ENCODE measurements around the gene SESN1.

DNA sequence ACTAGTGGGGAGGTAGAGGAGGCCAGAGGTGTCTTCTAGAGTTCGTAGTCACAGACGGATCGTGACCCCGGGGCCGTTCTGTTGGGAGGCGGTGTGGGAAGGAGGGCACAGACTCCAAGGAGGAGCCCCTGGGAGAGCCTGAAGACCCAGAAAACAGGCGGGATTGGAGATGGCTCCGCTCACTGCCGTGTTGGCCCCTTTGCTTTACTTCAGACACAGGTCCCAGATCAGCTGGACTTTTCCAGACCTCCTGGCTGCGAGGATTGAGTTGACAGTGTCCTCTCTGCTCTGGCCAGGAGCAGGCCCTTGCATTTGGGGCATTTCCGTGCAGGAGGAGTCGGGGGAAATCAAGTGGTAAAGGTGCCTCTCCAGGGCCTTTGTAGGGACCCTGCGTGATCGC is 133.6 kb downstream of the SESN1 start:
- TF ChIP-seq, protein P1, sequence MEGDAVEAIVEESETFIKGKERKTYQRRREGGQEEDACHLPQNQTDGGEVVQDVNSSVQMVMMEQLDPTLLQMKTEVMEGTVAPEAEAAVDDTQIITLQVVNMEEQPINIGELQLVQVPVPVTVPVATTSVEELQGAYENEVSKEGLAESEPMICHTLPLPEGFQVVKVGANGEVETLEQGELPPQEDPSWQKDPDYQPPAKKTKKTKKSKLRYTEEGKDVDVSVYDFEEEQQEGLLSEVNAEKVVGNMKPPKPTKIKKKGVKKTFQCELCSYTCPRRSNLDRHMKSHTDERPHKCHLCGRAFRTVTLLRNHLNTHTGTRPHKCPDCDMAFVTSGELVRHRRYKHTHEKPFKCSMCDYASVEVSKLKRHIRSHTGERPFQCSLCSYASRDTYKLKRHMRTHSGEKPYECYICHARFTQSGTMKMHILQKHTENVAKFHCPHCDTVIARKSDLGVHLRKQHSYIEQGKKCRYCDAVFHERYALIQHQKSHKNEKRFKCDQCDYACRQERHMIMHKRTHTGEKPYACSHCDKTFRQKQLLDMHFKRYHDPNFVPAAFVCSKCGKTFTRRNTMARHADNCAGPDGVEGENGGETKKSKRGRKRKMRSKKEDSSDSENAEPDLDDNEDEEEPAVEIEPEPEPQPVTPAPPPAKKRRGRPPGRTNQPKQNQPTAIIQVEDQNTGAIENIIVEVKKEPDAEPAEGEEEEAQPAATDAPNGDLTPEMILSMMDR (IDR thresholded peaks at IDR 0.05; ENCODE audit: insufficient read depth, low read length): no peak
- TF ChIP-seq POLR2AphosphoS5 (IDR thresholded peaks at IDR 0.05; ENCODE audit: low read depth): no peak
- no peak for TF ChIP-seq SPI1 (IDR thresholded peaks at IDR 0.05; ENCODE audit: borderline replicate concordance, low read depth)
- TF ChIP-seq, protein P2, sequence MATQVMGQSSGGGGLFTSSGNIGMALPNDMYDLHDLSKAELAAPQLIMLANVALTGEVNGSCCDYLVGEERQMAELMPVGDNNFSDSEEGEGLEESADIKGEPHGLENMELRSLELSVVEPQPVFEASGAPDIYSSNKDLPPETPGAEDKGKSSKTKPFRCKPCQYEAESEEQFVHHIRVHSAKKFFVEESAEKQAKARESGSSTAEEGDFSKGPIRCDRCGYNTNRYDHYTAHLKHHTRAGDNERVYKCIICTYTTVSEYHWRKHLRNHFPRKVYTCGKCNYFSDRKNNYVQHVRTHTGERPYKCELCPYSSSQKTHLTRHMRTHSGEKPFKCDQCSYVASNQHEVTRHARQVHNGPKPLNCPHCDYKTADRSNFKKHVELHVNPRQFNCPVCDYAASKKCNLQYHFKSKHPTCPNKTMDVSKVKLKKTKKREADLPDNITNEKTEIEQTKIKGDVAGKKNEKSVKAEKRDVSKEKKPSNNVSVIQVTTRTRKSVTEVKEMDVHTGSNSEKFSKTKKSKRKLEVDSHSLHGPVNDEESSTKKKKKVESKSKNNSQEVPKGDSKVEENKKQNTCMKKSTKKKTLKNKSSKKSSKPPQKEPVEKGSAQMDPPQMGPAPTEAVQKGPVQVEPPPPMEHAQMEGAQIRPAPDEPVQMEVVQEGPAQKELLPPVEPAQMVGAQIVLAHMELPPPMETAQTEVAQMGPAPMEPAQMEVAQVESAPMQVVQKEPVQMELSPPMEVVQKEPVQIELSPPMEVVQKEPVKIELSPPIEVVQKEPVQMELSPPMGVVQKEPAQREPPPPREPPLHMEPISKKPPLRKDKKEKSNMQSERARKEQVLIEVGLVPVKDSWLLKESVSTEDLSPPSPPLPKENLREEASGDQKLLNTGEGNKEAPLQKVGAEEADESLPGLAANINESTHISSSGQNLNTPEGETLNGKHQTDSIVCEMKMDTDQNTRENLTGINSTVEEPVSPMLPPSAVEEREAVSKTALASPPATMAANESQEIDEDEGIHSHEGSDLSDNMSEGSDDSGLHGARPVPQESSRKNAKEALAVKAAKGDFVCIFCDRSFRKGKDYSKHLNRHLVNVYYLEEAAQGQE (IDR thresholded peaks at IDR 0.05; ENCODE audit: insufficient replicate concordance, low read depth): no peak

Measured in HL-60 (cell line).